ENCODE data around the gene CLEC4M. TPM values are rescaled to one million over a fixed set of nuclear protein-coding genes. Genes with fewer than 3 reads are reported as not detected.

Gene CLEC4M
- total and polyA plus RNA-seq, 7 donors, result under 0.01 to 1.4 (median 0.82) TPM; not detected in 4

GRCh38 chr19:7775761-7776160 lies 12.7 kb downstream of the CLEC4M start:
- no peak overlapping the region for H3K4me3 ChIP-seq
- no peaks in the 10 kb centered on the region for H3K9me3 ChIP-seq
- intact Hi-C loops (cut with DNase I), result no loop called here
- TF ChIP-seq CTCF (IDR thresholded peaks at IDR 0.05) (no peak), EP300 (IDR thresholded peaks at IDR 0.05) (no peak), POLR2AphosphoS5 (IDR thresholded peaks at IDR 0.05) (no peak), POLR2A (IDR thresholded peaks at IDR 0.05) (no peak)
- H3K27ac ChIP-seq, result no peak overlapping the region
- no peaks in the 10 kb centered on the region for H3K36me3 ChIP-seq
- peaks cover 0 to 21% (median 5%) of the 10 kb centered on the region in 3 donors for H3K27me3 ChIP-seq
- WGBS, 2 donors, result 89 to 93% methylated on average over 9 of the region's 9 CpGs
- DNase-seq, result no peak
- H3K4me1 ChIP-seq, result no peaks in the 10 kb centered on the region

GRCh38 chr19:7778081-7778480 lies 15.0 kb downstream of the CLEC4M start:
- H3K27me3 ChIP-seq, result peaks cover 0 to 40% (median 9%) of the 10 kb centered on the region in 3 donors
- H3K36me3 ChIP-seq, result no peaks in the 10 kb centered on the region
- H3K4me1 ChIP-seq, result no peaks in the 10 kb centered on the region
- intact Hi-C loops (cut with DNase I), result no loop called here
- no peaks in the 10 kb centered on the region for H3K9me3 ChIP-seq
- WGBS, 2 donors, result 64 to 68% methylated on average over 5 of the region's 5 CpGs
- no peak overlapping the region for H3K4me3 ChIP-seq
- TF ChIP-seq CTCF (IDR thresholded peaks at IDR 0.05) (no peak), POLR2A (IDR thresholded peaks at IDR 0.05) (no peak), POLR2AphosphoS5 (IDR thresholded peaks at IDR 0.05) (no peak), EP300 (IDR thresholded peaks at IDR 0.05) (no peak)
- no peak overlapping the region for H3K27ac ChIP-seq
- DNase-seq, result no peak

- Histone ChIP-seq H3K27ac (no peak overlapping the region), H3K27me3 (peaks cover 2 to 51% (median 15%) of the 10 kb centered on the region in 3 donors), H3K36me3 (no peaks in the 10 kb centered on the region), H3K4me1 (no peaks in the 10 kb centered on the region), H3K9me3 (no peaks in the 10 kb centered on the region), H3K4me3 (no peak overlapping the region)
- DNase-seq, result no peak
- intact Hi-C loops (cut with DNase I), result no loop called here
- TF ChIP-seq EP300 (IDR thresholded peaks at IDR 0.05) (no peak), POLR2AphosphoS5 (IDR thresholded peaks at IDR 0.05) (no peak), POLR2A (IDR thresholded peaks at IDR 0.05) (no peak), CTCF (IDR thresholded peaks at IDR 0.05) (no peak)
- WGBS, 2 donors, result 83 to 84% methylated on average over 26 of the region's 26 CpGs
These were observed 16.8 kb downstream of the CLEC4M start for GRCh38 chr19:7779631-7780486.

GRCh38 chr19:7781157-7781556 lies 18.1 kb downstream of the CLEC4M start:
- H3K27ac ChIP-seq, result no peak overlapping the region
- no peak for TF ChIP-seq POLR2A (IDR thresholded peaks at IDR 0.05)
- no peak for TF ChIP-seq EP300 (IDR thresholded peaks at IDR 0.05)
- intact Hi-C loops (cut with DNase I), result no loop called here
- no peak overlapping the region for H3K4me3 ChIP-seq
- 31 to 44% methylated on average over 12 of the region's 12 CpGs for WGBS, 2 donors
- H3K36me3 ChIP-seq, result no peaks in the 10 kb centered on the region
- H3K27me3 ChIP-seq, result peaks cover 2 to 60% (median 15%) of the 10 kb centered on the region in 3 donors
- no peaks in the 10 kb centered on the region for H3K4me1 ChIP-seq
- no peak for DNase-seq
- H3K9me3 ChIP-seq, result no peaks in the 10 kb centered on the region

GRCh38 chr19:7783991-7784423 lies 21.0 kb downstream of the CLEC4M start:
- Histone ChIP-seq H3K4me1 (peaks cover 0 to 8% (median 2%) of the 10 kb centered on the region in 4 donors), H3K4me3 (no peak overlapping the region), H3K9me3 (no peaks in the 10 kb centered on the region), H3K27me3 (peaks cover 15 to 88% (median 38%) of the 10 kb centered on the region in 3 donors), H3K36me3 (no peaks in the 10 kb centered on the region), H3K27ac (no peak overlapping the region)
- intact Hi-C loops (cut with DNase I), result no loop called here
- TF ChIP-seq POLR2A (IDR thresholded peaks at IDR 0.05) (no peak), EP300 (IDR thresholded peaks at IDR 0.05) (no peak), POLR2AphosphoS5 (IDR thresholded peaks at IDR 0.05) (no peak)
- WGBS, 2 donors, result 17 to 32% methylated on average over 8 of the region's 8 CpGs
- DNase-seq, result no peak
